Loucy (cell line): ENCODE results near the gene STX1A.

ENCODE experiments used
- H2AFZ ChIP-seq: fragments of 200-600 bp; sonication (generic); 2 replicates; pipeline ENCODE4 v1.6.0; 2016; ENCODE audit warnings: antibody characterized with exemption, mild to moderate bottlenecking, low read length, moderate library complexity
- H3F3A ChIP-seq: fragments of 200-600 bp; 2 replicates; pipeline ENCODE4 v1.6.0; 2016; ENCODE audit warnings: antibody characterized with exemption, low read depth, mild to moderate bottlenecking
- H3K27me3 ChIP-seq: fragments of 200-600 bp; sonication (generic); 2 replicates; pipeline ENCODE4 v1.6.1; 2014; ENCODE audit warnings: low read length, mild to moderate bottlenecking; ENCODE audit not compliant: insufficient read depth, poor library complexity, severe bottlenecking
- H3K36me3 ChIP-seq: fragments of 200-600 bp; sonication (generic); 2 replicates; pipeline ENCODE4 v1.6.1; 2016; ENCODE audit warnings: low read length; ENCODE audit not compliant: insufficient read depth
- H3K4me1 ChIP-seq: fragments of 200-600 bp; sonication (generic); 2 replicates; pipeline ENCODE4 v1.5.1; 2014; ENCODE audit warnings: low read length, mild to moderate bottlenecking; ENCODE audit not compliant: insufficient read depth, poor library complexity, severe bottlenecking
- H3K4me2 ChIP-seq: fragments of 200-600 bp; sonication (generic); 2 replicates; pipeline ENCODE4 v1.6.0; 2014; ENCODE audit warnings: antibody characterized with exemption, low read length, low read depth, mild to moderate bottlenecking; ENCODE audit not compliant: poor library complexity, severe bottlenecking
- H3K4me3 ChIP-seq: fragments of 200-600 bp; sonication (generic); 2 replicates; pipeline ENCODE4 v1.5.1; 2014; ENCODE audit warnings: low read length, mild to moderate bottlenecking, mixed read lengths; ENCODE audit not compliant: poor library complexity, severe bottlenecking
- H3K79me2 ChIP-seq: fragments of 200-600 bp; sonication (generic); 2 replicates; pipeline ENCODE4 v1.6.1; 2014; ENCODE audit warnings: low read length; ENCODE audit not compliant: insufficient read depth
- H3K9ac ChIP-seq: fragments of 200-600 bp; sonication (generic); 2 replicates; pipeline ENCODE4 v1.6.0; 2014; ENCODE audit warnings: mild to moderate bottlenecking, low read depth, low read length, moderate library complexity; ENCODE audit not compliant: poor library complexity, severe bottlenecking
- H3K9me2 ChIP-seq: fragments of 200-600 bp; sonication (generic); replicated peaks from 2 replicates; pipeline ENCODE4 v1.6.1; 2016; ENCODE audit warnings: low read depth, low read length, mixed read lengths
- H3K9me3 ChIP-seq: fragments of 200-600 bp; sonication (generic); 2 replicates; pipeline ENCODE4 v1.6.1; 2014; ENCODE audit warnings: mild to moderate bottlenecking, antibody characterized with exemption, low read length, low read depth; ENCODE audit not compliant: insufficient read depth
- H4K20me1 ChIP-seq: fragments of 200-600 bp; sonication (generic); 2 replicates; pipeline ENCODE4 v1.6.0; 2014; ENCODE audit warnings: antibody characterized with exemption, low read length, mild to moderate bottlenecking; ENCODE audit not compliant: insufficient read depth, poor library complexity, severe bottlenecking
- CTCF ChIP-seq: fragments of 200-600 bp; sonication (generic); conservative IDR thresholded peaks from 2 replicates; pipeline ENCODE4 v1.5.1; 2014; ENCODE audit warnings: mild to moderate bottlenecking, antibody characterized with exemption, low read length
- EZH2phosphoT487 ChIP-seq: fragments of 200-600 bp; IDR thresholded peaks from 2 replicates; pipeline ENCODE4 v1.6.1; 2018; ENCODE audit warnings: antibody characterized with exemption, mild to moderate bottlenecking, moderate library complexity, borderline replicate concordance

The STX1A gene

GRCh38 chr7:73749931-73750776 is 30.7 kb upstream of the STX1A start:
- H4K20me1 ChIP-seq, result no peaks in the 10 kb centered on the region
- no peak overlapping the region for H2AFZ ChIP-seq
- H3K4me2 ChIP-seq, result no peak overlapping the region
- H3K4me1 ChIP-seq, result no peaks in the 10 kb centered on the region
- H3K4me3 ChIP-seq, result no peak overlapping the region
- H3K9me3 ChIP-seq, result no peaks in the 10 kb centered on the region
- H3K9me2 ChIP-seq, result no peaks in the 10 kb centered on the region
- TF ChIP-seq CTCF (no peak), EZH2phosphoT487 (no peak)
- no peaks in the 10 kb centered on the region for H3K27me3 ChIP-seq
- H3K9ac ChIP-seq, result no peak overlapping the region
- H3F3A ChIP-seq, result no peaks in the 10 kb centered on the region
- no peaks in the 10 kb centered on the region for H3K36me3 ChIP-seq
- no peaks in the 10 kb centered on the region for H3K79me2 ChIP-seq

DNA sequence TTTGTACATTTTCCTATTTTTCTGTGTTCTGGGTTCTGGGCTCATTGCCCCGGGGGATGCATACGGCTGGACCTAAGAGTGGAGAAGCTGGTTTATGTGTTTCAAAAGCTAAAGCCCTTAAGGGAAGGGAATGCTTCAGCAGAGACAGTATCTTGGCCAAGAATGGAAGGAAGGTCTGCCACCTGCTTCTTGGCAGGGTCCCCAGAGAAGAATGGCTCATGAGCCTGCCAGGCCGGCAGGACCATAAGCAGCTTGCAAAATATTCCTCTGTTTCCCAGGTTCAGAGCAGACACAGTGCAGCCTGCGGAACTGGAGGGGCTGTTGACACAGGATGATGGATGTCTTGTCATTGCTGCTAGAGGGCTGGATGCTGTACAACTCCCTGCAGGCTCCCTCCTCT is 26.9 kb upstream of the STX1A start:
- H3K4me1 ChIP-seq, result no peaks in the 10 kb centered on the region
- no peaks in the 10 kb centered on the region for H4K20me1 ChIP-seq
- no peaks in the 10 kb centered on the region for H3K9me2 ChIP-seq
- H3K36me3 ChIP-seq, result no peaks in the 10 kb centered on the region
- no peaks in the 10 kb centered on the region for H3F3A ChIP-seq
- no peak overlapping the region for H3K9ac ChIP-seq
- no peaks in the 10 kb centered on the region for H3K27me3 ChIP-seq
- H3K79me2 ChIP-seq, result no peaks in the 10 kb centered on the region
- H2AFZ ChIP-seq, result no peak overlapping the region
- H3K9me3 ChIP-seq, result no peaks in the 10 kb centered on the region
- H3K4me2 ChIP-seq, result no peak overlapping the region
- no peak overlapping the region for H3K4me3 ChIP-seq
- TF ChIP-seq CTCF (no peak), EZH2phosphoT487 (no peak)

DNA sequence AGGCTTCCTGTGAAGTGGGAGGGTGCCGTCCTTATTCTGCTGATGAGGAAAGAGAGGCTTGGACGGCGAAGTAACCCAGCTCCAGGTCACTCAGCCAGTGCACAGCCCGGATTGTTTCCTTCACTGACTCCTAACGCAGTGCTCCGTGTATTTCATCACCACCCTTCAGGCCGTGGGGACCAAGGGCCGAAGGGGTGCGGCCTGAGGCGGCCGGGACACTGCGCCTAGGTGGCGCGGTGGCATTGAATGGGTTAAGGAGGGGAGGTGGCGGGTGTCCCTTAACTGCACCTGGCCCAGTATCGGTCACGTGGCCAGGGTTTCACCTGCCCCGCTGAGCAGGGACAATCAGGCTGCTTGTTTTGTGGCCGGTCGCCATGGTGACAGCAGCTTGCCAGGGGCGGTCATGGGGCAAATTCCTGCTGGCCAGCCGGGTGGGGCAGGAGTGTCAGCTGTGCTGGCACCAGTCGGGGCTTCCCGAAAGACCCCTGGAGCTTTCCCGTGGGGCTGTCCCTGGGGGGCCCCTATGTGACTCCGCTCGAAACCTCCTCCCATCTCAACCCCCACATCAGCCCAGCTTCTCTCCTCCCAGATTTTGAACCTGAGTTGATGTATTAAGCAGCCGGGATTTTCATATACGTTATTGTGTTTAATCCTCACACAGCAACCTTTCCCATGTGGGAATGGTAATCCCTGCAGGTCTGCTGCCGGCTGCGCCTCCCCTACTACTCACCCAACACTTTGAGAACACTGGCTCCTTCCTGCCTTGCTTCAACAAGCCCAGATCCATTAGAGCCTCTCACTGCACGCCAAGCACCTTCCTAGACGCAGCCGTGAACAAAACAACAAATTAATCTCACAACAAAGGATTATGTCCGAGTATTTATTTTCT is 23.5 kb upstream of the STX1A start:
- Histone ChIP-seq H3K79me2 (no peaks in the 10 kb centered on the region), H3K36me3 (no peaks in the 10 kb centered on the region), H4K20me1 (no peaks in the 10 kb centered on the region), H3K4me3 (no peak overlapping the region), H3K9me3 (no peaks in the 10 kb centered on the region), H3K4me2 (no peak overlapping the region), H3K9me2 (no peaks in the 10 kb centered on the region), H3K27me3 (no peaks in the 10 kb centered on the region), H3K9ac (no peak overlapping the region), H3F3A (no peaks in the 10 kb centered on the region), H3K4me1 (no peaks in the 10 kb centered on the region), H2AFZ (no peak overlapping the region)
- TF ChIP-seq EZH2phosphoT487 (no peak), CTCF (no peak)
